Mucosa of descending colon (tissue), 3 donors: ENCODE results near the gene MXRA7. TPM values are rescaled to one million over a fixed set of nuclear protein-coding genes. Genes with fewer than 3 reads are reported as not detected.

Experiments
- ATAC-seq: fragments of 200-7000 bp; cut with Tn5 transposase; one replicate; pipeline ENCODE4 v1.9.1; 2020; ENCODE audit warnings: mild to moderate bottlenecking, moderate library complexity
- DNase-seq, 3 donors: peaks; one replicate each; pipeline ENCODE4 v3.0.0-alpha.2; 2020
- H3K36me3 ChIP-seq: fragments of 200-600 bp; one replicate; pipeline ENCODE4 v1.8.0; 2021; ENCODE audit warnings: low read depth, mild to moderate bottlenecking
- H3K4me1 ChIP-seq: fragments of 200-600 bp; one replicate; pipeline ENCODE4 v1.8.0; 2021; ENCODE audit warnings: low read depth, mild to moderate bottlenecking
- H3K4me3 ChIP-seq: fragments of 200-600 bp; one replicate; pipeline ENCODE4 v1.8.0; 2021; ENCODE audit warnings: mild to moderate bottlenecking
- H3K9me3 ChIP-seq: fragments of 200-600 bp; one replicate; pipeline ENCODE4 v1.8.0; 2021; ENCODE audit warnings: mild to moderate bottlenecking
- CTCF ChIP-seq: fragments of 200-600 bp; IDR thresholded peaks from one replicate; pipeline ENCODE4 v1.8.0; 2022; ENCODE audit warnings: antibody characterized with exemption, mild to moderate bottlenecking
- intact Hi-C, 2 donors: fragments of 100-400 bp; cut with DNase I in 1 of 2; cut with micrococcal nuclease in 1 of 2; formaldehyde crosslinking; loops; one replicate each; pipeline versions ENCODE4 v1.11.0 to v1.11.1; 2022; cut with DNase I, micrococcal nuclease
- long read RNA-seq, 2 donors: library from polyadenylated mRNA; unstranded; transcript quantifications; one replicate each; pipeline ENCODE4 v2.0.0, GENCODE V29; 2019 to 2021
- total RNA-seq, 3 donors: library from RNA; stranded (reverse); fragmentation: NEBNext Ultra II Directional in 2 of 3; extraction: Animal tissue kit (Norgen Biotek cat#: 25700) in 2 of 3; gene quantifications; one replicate each; pipeline versions ENCODE4 v1.2.1 to v1.2.4, GENCODE V29; 2021 to 2023
- donor health status: DM: no; HTN: no; CAD: no; lungs with moderate emphysema.
- donor health status: DM: no; HTN: no; CAD: no.
- donor health status: DM: no; HTN: yes; CAD: no.

Gene MXRA7
- total RNA-seq: 100 to 1,000 TPM in 1 of 3 donors, 10 to 100 TPM in 2; 11.4 to 214 (median 24.5) TPM
- long read RNA-seq, donor 1, full-length matches to known transcripts: 753 of 770 reads
- long read RNA-seq, donor 1, partial matches to known transcripts: 6 of 770 reads
- long read RNA-seq, donor 1, other reads (novel, unspliced or antisense): 11 of 770 reads
- long read RNA-seq, donor 2: 0 reads

GRCh38 chr17:76710863-76711611 lies at the start of gene MXRA7:
Gene MXRA7 (minus strand): TSS chr17:76710965. CDS start chr17:76710946, 19 bp downstream.
- Histone ChIP-seq H3K4me1 (no peaks in the 10 kb centered on the region), H3K36me3 (no peaks in the 10 kb centered on the region), H3K9me3 (no peaks in the 10 kb centered on the region), H3K4me3 (peak within 1 kb of the TSS; percentile 19)
- DNase-seq (peak; percentile 65 to 78 (median 74)), ATAC-seq (peak; percentile 80)
- intact Hi-C loops: no loop called here
- TF ChIP-seq CTCF: no peak

GRCh38 chr17:76758570-76758969 lies 47.8 kb upstream of the MXRA7 start:
- intact Hi-C loops: no loop called here
- no peaks in the 10 kb centered on the region for H3K36me3 ChIP-seq
- no peak overlapping the region for H3K4me3 ChIP-seq
- H3K9me3 ChIP-seq: no peaks in the 10 kb centered on the region
- DNase-seq (no peak), ATAC-seq (no peak)
- no peak for TF ChIP-seq CTCF
- H3K4me1 ChIP-seq: no peaks in the 10 kb centered on the region

- Histone ChIP-seq H3K36me3 (no peaks in the 10 kb centered on the region), H3K9me3 (no peaks in the 10 kb centered on the region), H3K4me1 (no peaks in the 10 kb centered on the region), H3K4me3 (no peak overlapping the region)
- intact Hi-C loops: no loop called here
- TF ChIP-seq CTCF: no peak
- ATAC-seq: no peak
- DNase-seq: no peak
Observed at GRCh38 chr17:76757256-76757655, 46.5 kb upstream of the MXRA7 start.

- no peak for TF ChIP-seq CTCF
- no peaks in the 10 kb centered on the region for H3K4me1 ChIP-seq
- no peak for DNase-seq
- H3K9me3 ChIP-seq: no peaks in the 10 kb centered on the region
- intact Hi-C loops: no loop called here
- H3K4me3 ChIP-seq: no peak overlapping the region
- ATAC-seq: no peak
- H3K36me3 ChIP-seq: no peaks in the 10 kb centered on the region
Observed at GRCh38 chr17:76755285-76755684, 44.5 kb upstream of the MXRA7 start.

GRCh38 chr17:76753061-76753961 lies 42.5 kb upstream of the MXRA7 start:
- ATAC-seq (no peak), DNase-seq (no peak)
- TF ChIP-seq CTCF: no peak
- Histone ChIP-seq H3K4me3 (no peak overlapping the region), H3K4me1 (no peaks in the 10 kb centered on the region), H3K9me3 (no peaks in the 10 kb centered on the region), H3K36me3 (no peaks in the 10 kb centered on the region)
- intact Hi-C loops: no loop called here
